KG1 (cell line): ENCODE measurements around the gene PRELID2.
"Not testable (repeated sequence)": the region's sequence is repeated elsewhere in the genome, so short reads cannot be mapped to it uniquely, and the experiment has no call there.

Experiments
- DNase-seq: peaks from one replicate; lab custom pipeline; 2025; lab: John Stamatoyannopoulos, UW

Gene PRELID2

GRCh38 chr5:145840458-145841132 is 5.5 kb upstream of the PRELID2 start:
- no peak for DNase-seq

GRCh38 chr5:145838276-145838675 is 3.1 kb upstream of the PRELID2 start:
- no peak for DNase-seq

- DNase-seq: not testable (repeated sequence)
Measured at GRCh38 chr5:145836241-145836640, 1.1 kb upstream of the PRELID2 start.

- DNase-seq: no peak
Measured at GRCh38 chr5:145835848-145836239, 702 bp upstream of the PRELID2 start.

- DNase-seq: no peak
Measured at GRCh38 chr5:145834554-145834916, 607 bp downstream of the PRELID2 start.

- DNase-seq: no peak
Measured at GRCh38 chr5:145833631-145834200, 1.4 kb downstream of the PRELID2 start.

GRCh38 chr5:145830594-145830993 is 4.5 kb downstream of the PRELID2 start:
- DNase-seq: no peak

- DNase-seq: no peak
Measured at GRCh38 chr5:145829708-145830361, 5.3 kb downstream of the PRELID2 start.

GRCh38 chr5:145826895-145827674 is 8.1 kb downstream of the PRELID2 start:
- no peak for DNase-seq

- DNase-seq: peak; percentile 19
Measured at GRCh38 chr5:145825751-145826180, 9.4 kb downstream of the PRELID2 start.

- DNase-seq: no peak
Measured at GRCh38 chr5:145824040-145824439, 11.1 kb downstream of the PRELID2 start.

- no peak for DNase-seq
Measured at GRCh38 chr5:145818604-145819003, 16.5 kb downstream of the PRELID2 start.

GRCh38 chr5:145812877-145813276 is 22.3 kb downstream of the PRELID2 start:
- DNase-seq: no peak

GRCh38 chr5:145811834-145812625 is 23.1 kb downstream of the PRELID2 start:
- DNase-seq: no peak

- DNase-seq: no peak
Measured at GRCh38 chr5:145806923-145807322, 28.2 kb downstream of the PRELID2 start.

GRCh38 chr5:145805819-145806218 is 29.3 kb downstream of the PRELID2 start:
- no peak for DNase-seq

- no peak for DNase-seq
Measured at GRCh38 chr5:145804701-145805100, 30.4 kb downstream of the PRELID2 start.

GRCh38 chr5:145803112-145804004 is 31.8 kb downstream of the PRELID2 start:
- DNase-seq: no peak

GRCh38 chr5:145801195-145801594 is 33.9 kb downstream of the PRELID2 start:
- DNase-seq: no peak

GRCh38 chr5:145800181-145800580 is 35.0 kb downstream of the PRELID2 start:
- DNase-seq: no peak

- not testable (repeated sequence) for DNase-seq
Measured at GRCh38 chr5:145798503-145798902, 36.6 kb downstream of the PRELID2 start.
